Tibial nerve (tissue), 4 donors: ENCODE measurements around the gene GMDS. TPM values are rescaled to one million over a fixed set of nuclear protein-coding genes. Genes with fewer than 3 reads are reported as not detected.
A peak's percentile ranks its signal among the peaks of the same experiment; 100 is the strongest.

Experiments used
- DNase-seq, 2 donors: peaks; one replicate each; pipeline ENCODE4 v3.0.0-alpha.2; 2019; ENCODE audit warnings: low spot score in 2 of 2
- H3K27ac ChIP-seq, 4 donors: fragments of 200-600 bp; sonication (generic) in 3 of 4; one replicate each; pipeline ENCODE4 v1.5.1; 2017 to 2019; ENCODE audit warnings: mild to moderate bottlenecking in 1 of 4
- H3K27me3 ChIP-seq, 2 donors: fragments of 200-600 bp; sonication (generic) in 1 of 2; one replicate each; pipeline versions ENCODE4 v1.5.1 to v1.6.0; 2017 to 2019
- H3K36me3 ChIP-seq, 3 donors: fragments of 200-600 bp; sonication (generic); one replicate each; pipeline ENCODE4 v1.5.1; 2018 to 2019
- H3K4me1 ChIP-seq, 4 donors: fragments of 200-600 bp; sonication (generic) in 3 of 4; one replicate each; pipeline ENCODE4 v1.5.1; 2017 to 2019
- H3K4me3 ChIP-seq, 4 donors: fragments of 200-600 bp; sonication (generic) in 3 of 4; one replicate each; pipeline ENCODE4 v1.5.1; 2017 to 2019; ENCODE audit warnings: mild to moderate bottlenecking in 1 of 4, moderate library complexity in 1 of 4
- H3K9me3 ChIP-seq, 4 donors: fragments of 200-600 bp; sonication (generic) in 3 of 4; one replicate each; pipeline ENCODE4 v1.5.1; 2017 to 2019
- EP300 ChIP-seq, 2 donors: sonication (generic); formaldehyde crosslinking; IDR thresholded peaks; one replicate each; pipeline ENCODE4 v1.6.1; 2017; ENCODE audit warnings: antibody characterized with exemption in 2 of 2, mild to moderate bottlenecking in 1 of 2
- POLR2A ChIP-seq, 2 donors: fragments of 450-650 bp; IDR thresholded peaks; one replicate each; pipeline ENCODE4 v1.6.1; 2017; ENCODE audit warnings: antibody characterized with exemption in 2 of 2, mild to moderate bottlenecking in 2 of 2, moderate library complexity in 2 of 2
- WGBS, 2 donors: methylation state at CpG; one replicate each; pipeline ENCODE4 v1.1.5; 2018; 5-methylcytosine and 5-hydroxymethylcytosine counted together
- total RNA-seq, 4 donors: library from RNA; depleted of rRNA; stranded (reverse); fragments of >200 nt; gene quantifications; one replicate each; pipeline ENCODE4 v1.1.0, GENCODE V29; 2016
- TF ChIP-seq, protein P1 (sequence below), 5 experiments: fragments of 200-600 bp in 3 of 5; fragments of 450-650 bp in 2 of 5; sonication (generic) in 3 of 5; IDR thresholded peaks; one replicate each; pipeline ENCODE4 v1.5.1; 2016 to 2019; ENCODE audit warnings: antibody characterized with exemption in 5 of 5, mild to moderate bottlenecking in 3 of 5, moderate library complexity in 2 of 5

GMDS gene
- total RNA-seq, 4 donors from 2014 or later, result 14.9 to 46.5 (median 32.8) TPM

DNA sequence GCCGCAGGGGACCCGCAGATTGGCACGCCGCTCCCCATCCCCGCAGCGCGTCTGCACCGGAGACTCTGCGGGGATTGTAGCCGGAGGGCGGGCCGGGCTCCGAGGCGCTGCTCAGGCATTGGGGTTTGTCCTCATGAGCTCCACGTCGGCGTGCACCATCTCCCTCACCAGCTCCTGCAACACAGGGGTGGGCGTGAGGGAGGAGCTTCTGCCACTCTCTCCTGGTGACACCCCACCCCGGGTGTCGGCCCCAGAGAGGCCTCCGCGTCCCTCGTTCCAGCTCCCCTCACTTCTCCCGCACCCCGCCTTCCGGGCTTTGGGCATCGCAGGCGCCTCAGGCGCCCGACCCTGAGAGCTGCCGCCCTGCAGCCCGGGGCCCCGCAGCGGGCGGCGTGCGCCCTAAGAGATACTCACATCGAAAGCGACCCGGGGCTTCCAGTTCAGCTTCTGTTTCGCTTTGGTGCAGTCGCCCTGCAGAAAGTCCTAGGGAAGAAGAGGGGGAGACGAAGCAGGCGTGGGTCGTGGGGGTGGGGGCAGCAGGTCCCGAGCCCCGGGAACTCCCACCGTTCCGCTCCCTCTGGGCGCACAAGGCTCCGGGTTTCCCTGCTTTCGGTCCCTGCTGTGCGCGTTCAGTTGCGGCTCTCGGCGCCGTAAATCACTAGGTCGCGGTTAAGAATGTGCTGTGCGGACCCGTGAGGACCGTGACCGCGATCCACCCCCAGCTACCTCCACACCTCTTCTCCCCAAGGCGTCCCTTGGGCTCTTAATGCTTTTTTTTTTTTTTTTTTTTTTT lies 621.2 kb downstream of the GMDS start:
- H3K27ac ChIP-seq, result peak overlapping the region; percentile 56 to 93 (median 83)
- H3K4me3 ChIP-seq, result peak overlapping the region; percentile 52 to 67 (median 58)
- 7 to 11% methylated on average over 31 to 64 of the region's 66 CpGs for WGBS, 2 donors
- peaks cover 0 to 70% (median 19%) of the 10 kb centered on the region in 4 donors for H3K4me1 ChIP-seq
- DNase-seq, result no peak
- no peaks in the 10 kb centered on the region for H3K9me3 ChIP-seq
- H3K36me3 ChIP-seq, result peaks cover 0 to 4% (median 0%) of the 10 kb centered on the region in 3 donors
- TF ChIP-seq, protein P1, sequence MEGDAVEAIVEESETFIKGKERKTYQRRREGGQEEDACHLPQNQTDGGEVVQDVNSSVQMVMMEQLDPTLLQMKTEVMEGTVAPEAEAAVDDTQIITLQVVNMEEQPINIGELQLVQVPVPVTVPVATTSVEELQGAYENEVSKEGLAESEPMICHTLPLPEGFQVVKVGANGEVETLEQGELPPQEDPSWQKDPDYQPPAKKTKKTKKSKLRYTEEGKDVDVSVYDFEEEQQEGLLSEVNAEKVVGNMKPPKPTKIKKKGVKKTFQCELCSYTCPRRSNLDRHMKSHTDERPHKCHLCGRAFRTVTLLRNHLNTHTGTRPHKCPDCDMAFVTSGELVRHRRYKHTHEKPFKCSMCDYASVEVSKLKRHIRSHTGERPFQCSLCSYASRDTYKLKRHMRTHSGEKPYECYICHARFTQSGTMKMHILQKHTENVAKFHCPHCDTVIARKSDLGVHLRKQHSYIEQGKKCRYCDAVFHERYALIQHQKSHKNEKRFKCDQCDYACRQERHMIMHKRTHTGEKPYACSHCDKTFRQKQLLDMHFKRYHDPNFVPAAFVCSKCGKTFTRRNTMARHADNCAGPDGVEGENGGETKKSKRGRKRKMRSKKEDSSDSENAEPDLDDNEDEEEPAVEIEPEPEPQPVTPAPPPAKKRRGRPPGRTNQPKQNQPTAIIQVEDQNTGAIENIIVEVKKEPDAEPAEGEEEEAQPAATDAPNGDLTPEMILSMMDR (IDR thresholded peaks at IDR 0.05), result no peak
- peak in 1 of 2 donors; percentile 10 for TF ChIP-seq POLR2A (IDR thresholded peaks at IDR 0.05)
- peaks cover 0 to 91% of the 10 kb centered on the region in 2 donors for H3K27me3 ChIP-seq

- H3K27ac ChIP-seq, result peak overlapping the region; percentile 56 to 93 (median 83)
- TF ChIP-seq POLR2A (IDR thresholded peaks at IDR 0.05), result no peak
- TF ChIP-seq, protein P1 (IDR thresholded peaks at IDR 0.05), result no peak
- TF ChIP-seq EP300 (IDR thresholded peaks at IDR 0.05), result peak in 1 of 2 donors; percentile 38
- peaks cover 0 to 4% (median 0%) of the 10 kb centered on the region in 3 donors for H3K36me3 ChIP-seq
- peaks cover 0 to 75% (median 21%) of the 10 kb centered on the region in 4 donors for H3K4me1 ChIP-seq
- peaks cover 0 to 91% of the 10 kb centered on the region in 2 donors for H3K27me3 ChIP-seq
- DNase-seq, result no peak
- WGBS, 2 donors, result 35 to 37% methylated on average over 12 of the region's 12 CpGs
- no peaks in the 10 kb centered on the region for H3K9me3 ChIP-seq
- H3K4me3 ChIP-seq, result peak overlapping the region; percentile 52 to 67 (median 58)
Measured at GRCh38 chr6:1623769-1624057, 621.7 kb downstream of the GMDS start.

GRCh38 chr6:1622851-1623768 lies 622.3 kb downstream of the GMDS start:
- Histone ChIP-seq H3K4me1 (peaks cover 0 to 72% (median 21%) of the 10 kb centered on the region in 4 donors), H3K4me3 (peak overlapping the region in 2 of 4 donors; percentile 54 to 67), H3K27ac (peak overlapping the region in 3 of 4 donors; percentile 77 to 93 (median 89)), H3K36me3 (peaks cover 0 to 4% (median 0%) of the 10 kb centered on the region in 3 donors), H3K9me3 (no peaks in the 10 kb centered on the region), H3K27me3 (peaks cover 0 to 92% of the 10 kb centered on the region in 2 donors)
- TF ChIP-seq POLR2A (IDR thresholded peaks at IDR 0.05) (no peak), EP300 (IDR thresholded peaks at IDR 0.05) (no peak)
- TF ChIP-seq, protein P1 (IDR thresholded peaks at IDR 0.05), result no peak
- WGBS, 2 donors, result 69 to 71% methylated on average over 8 of the region's 8 CpGs
- DNase-seq, result no peak

- DNase-seq, result no peak
- WGBS, 2 donors, result 57 to 83% methylated on average over 15 of the region's 15 CpGs
- peak overlapping the region in 2 of 4 donors; percentile 89 to 93 for H3K27ac ChIP-seq
Measured at GRCh38 chr6:1622220-1622850, 623.1 kb downstream of the GMDS start.

GRCh38 chr6:1621070-1621701 lies 624.2 kb downstream of the GMDS start:
- Histone ChIP-seq H3K4me1 (peaks cover 0 to 66% (median 19%) of the 10 kb centered on the region in 4 donors), H3K27me3 (peaks cover 0 to 78% of the 10 kb centered on the region in 2 donors), H3K36me3 (peaks cover 0 to 4% (median 0%) of the 10 kb centered on the region in 3 donors), H3K9me3 (no peaks in the 10 kb centered on the region), H3K27ac (peak overlapping the region in 2 of 4 donors; percentile 89 to 93), H3K4me3 (no peak overlapping the region)
- DNase-seq, result no peak
- no peak for TF ChIP-seq POLR2A (IDR thresholded peaks at IDR 0.05)
- TF ChIP-seq, protein P1 (IDR thresholded peaks at IDR 0.05), result no peak
- TF ChIP-seq EP300 (IDR thresholded peaks at IDR 0.05), result no peak
- WGBS, 2 donors, result 78% methylated on average over 29 of the region's 30 CpGs

More at GRCh38 chr6:1622220-1622850, 623.1 kb downstream of the GMDS start:
- Histone ChIP-seq H3K9me3 (no peaks in the 10 kb centered on the region), H3K27me3 (peaks cover 0 to 89% of the 10 kb centered on the region in 2 donors), H3K36me3 (peaks cover 0 to 4% (median 0%) of the 10 kb centered on the region in 3 donors), H3K4me1 (peaks cover 0 to 70% (median 21%) of the 10 kb centered on the region in 4 donors), H3K4me3 (no peak overlapping the region)
- TF ChIP-seq POLR2A (IDR thresholded peaks at IDR 0.05), result no peak
- peak in 1 of 2 donors; percentile 51 for TF ChIP-seq EP300 (IDR thresholded peaks at IDR 0.05)
